HepG2 (cell line): ENCODE data around the gene KCNK6. TPM values are rescaled to one million over a fixed set of nuclear protein-coding genes. Genes with fewer than 3 reads are reported as not detected.
A peak's percentile ranks its signal among the peaks of the same experiment; 100 is the strongest.

Experiments
- ARID5B ChIP-seq: IDR thresholded peaks from 2 replicates; pipeline ENCODE4 v1.4.0; 2020; ENCODE audit warnings: mild to moderate bottlenecking, missing genetic modification reagents
- FOXK1 ChIP-seq: sonication (generic); formaldehyde crosslinking; IDR thresholded peaks from 2 replicates; pipeline ENCODE4 v1.4.0; 2020; ENCODE audit warnings: low read depth, missing genetic modification reagents, borderline replicate concordance
- GMEB1 ChIP-seq: sonication (generic); formaldehyde crosslinking; IDR thresholded peaks from 2 replicates; pipeline ENCODE4 v1.5.1; 2020; ENCODE audit warnings: missing genetic modification reagents, mild to moderate bottlenecking, borderline replicate concordance
- IRF1 ChIP-seq: sonication (generic); formaldehyde crosslinking; IDR thresholded peaks from 2 replicates; pipeline ENCODE4 v1.4.0; 2020; ENCODE audit warnings: low read depth, mild to moderate bottlenecking, missing genetic modification reagents
- KLF12 ChIP-seq: sonication (generic); formaldehyde crosslinking; IDR thresholded peaks from 2 replicates; pipeline ENCODE4 v1.4.0; 2020; ENCODE audit warnings: missing genetic modification reagents, borderline replicate concordance
- NAIF1 ChIP-seq: sonication (generic); formaldehyde crosslinking; IDR thresholded peaks from 2 replicates; pipeline ENCODE4 v1.5.0; 2020; ENCODE audit warnings: mild to moderate bottlenecking, missing genetic modification reagents, borderline replicate concordance
- PHF21A ChIP-seq: sonication (generic); formaldehyde crosslinking; IDR thresholded peaks from 2 replicates; pipeline ENCODE4 v1.5.0; 2020; ENCODE audit warnings: mild to moderate bottlenecking, missing genetic modification reagents
- POLR2G ChIP-seq: fragments of 200-400 bp; formaldehyde crosslinking; IDR thresholded peaks from 2 replicates; pipeline ENCODE4 v1.6.1; 2018; ENCODE audit warnings: mild to moderate bottlenecking, low read depth, low read length, moderate library complexity
- RFX1 ChIP-seq: fragments of 450-650 bp; IDR thresholded peaks from 2 replicates; pipeline ENCODE4 v1.6.1; 2017
- SSRP1 ChIP-seq: IDR thresholded peaks from 2 replicates; pipeline ENCODE4 v1.6.1; 2016; ENCODE audit warnings: control low read depth
- TFDP1 ChIP-seq: IDR thresholded peaks from 2 replicates; pipeline ENCODE4 v1.6.1; 2016; ENCODE audit warnings: missing compliant biosample characterization, missing genetic modification reagents, borderline replicate concordance
- USF2 ChIP-seq, 2 experiments: sonication (generic) in 1 of 2; formaldehyde crosslinking in 1 of 2; IDR thresholded peaks; 2 replicates each; pipeline versions ENCODE4 v1.5.1 to v1.6.1; 2011 to 2020; ENCODE audit warnings: borderline replicate concordance in 1 of 2, low read depth in 1 of 2, low read length in 1 of 2, mild to moderate bottlenecking in 1 of 2, missing genetic modification reagents in 1 of 2, moderate library complexity in 1 of 2
- ZNF792 ChIP-seq: IDR thresholded peaks from 2 replicates; pipeline ENCODE4 v1.6.1; 2016
- polyA plus RNA-seq, 8 experiments: library from polyadenylated mRNA; depleted of rRNA in 3 of 8; stranded (reverse) in 7 of 8; unstranded in 1 of 8; fragments of >200 nt; fragmentation: Illumina TruSeq in 4 of 8; extraction: Trizol in 4 of 8; gene quantifications; 2 replicates each; pipeline versions ENCODE4 v1.2.1 to v1.2.3, GENCODE V29; 2011 to 2016; ENCODE audit warnings: low read depth in 4 of 8, missing spikeins in 1 of 8, mixed read lengths in 1 of 8; ENCODE audit not compliant: insufficient read depth in 1 of 8
- total RNA-seq, 5 experiments: library from RNA; depleted of rRNA; stranded (reverse); fragments of >200 nt; fragmentation: Illumina TruSeq; extraction: Trizol; gene quantifications; 2 replicates each; pipeline ENCODE4 v1.2.3, GENCODE V29; 2016; ENCODE audit warnings: low read depth in 1 of 5

KCNK6 gene
- total and polyA plus RNA-seq, 2 of the 13 experiments (the other 11 are each of a cell fraction or from before 2014, with no cell fraction given), result 0.03 TPM; not detected in 1

GRCh38 chr19:38315657-38316476, 3.8 kb upstream of the KCNK6 start, which contains the start of gene YIF1B (continued):
- peak; percentile 76; the same call in 1 of the 2 replicates for TF ChIP-seq KLF12 (CRISPR knock-in tag)
- no peak for TF ChIP-seq ZNF792 (CRISPR knock-in tag)
- peak; percentile 63; the same call in 1 of the 2 replicates for TF ChIP-seq TFDP1
- no peak for TF ChIP-seq RFX1
- peak; percentile 48 for TF ChIP-seq POLR2G
- TF ChIP-seq PHF21A (CRISPR knock-in tag), result peak; percentile 38; the same call in 1 of the 2 replicates
- no peak for TF ChIP-seq IRF1 (CRISPR knock-in tag)
- TF ChIP-seq GMEB1 (CRISPR knock-in tag), result peak; percentile 86
- peak; percentile 29; the same call in 1 of the 2 replicates for TF ChIP-seq ARID5B (CRISPR knock-in tag)
- peak; percentile 100 for TF ChIP-seq NAIF1 (CRISPR knock-in tag)
- TF ChIP-seq FOXK1 (CRISPR knock-in tag), result no peak
- no peak for TF ChIP-seq USF2 (IDR thresholded peaks at IDR 0.05; ENCODE audit: low read depth, low read length)
- peak; percentile 21; the same call in 1 of the 2 replicates for TF ChIP-seq USF2 (CRISPR knock-in tag; IDR thresholded peaks at IDR 0.05; ENCODE audit: borderline replicate concordance)
- TF ChIP-seq SSRP1 (CRISPR knock-in tag), result no peak
